Heart right ventricle (tissue), 16 donors: Measurements from ENCODE around the gene STARD4. TPM values are rescaled to one million over a fixed set of nuclear protein-coding genes. Genes with fewer than 3 reads are reported as not detected.

Source experiments
- ATAC-seq, 8 donors: fragments of 200-7000 bp; cut with Tn5 transposase; one replicate each; pipeline ENCODE4 v1.9.1; 2020; ENCODE audit warnings: mild to moderate bottlenecking in 8 of 8, moderate library complexity in 8 of 8, moderate number of reproducible peaks in 1 of 8
- DNase-seq, 2 donors: peaks; one replicate each; pipeline ENCODE4 v3.0.0-alpha.2; 2020
- H3K27ac ChIP-seq, 10 donors: fragments of 200-600 bp; sonication (generic) in 2 of 10; one replicate each; pipeline versions ENCODE4 v1.5.0 to v1.8.0; 2020 to 2022; ENCODE audit warnings: mild to moderate bottlenecking in 3 of 10
- H3K27me3 ChIP-seq, 7 donors: fragments of 200-600 bp; one replicate each; pipeline ENCODE4 v1.8.0; 2021 to 2022; ENCODE audit warnings: mild to moderate bottlenecking in 2 of 7
- H3K36me3 ChIP-seq, 9 donors: fragments of 200-600 bp; sonication (generic) in 1 of 9; one replicate each; pipeline versions ENCODE4 v1.5.0 to v1.8.0; 2020 to 2022; ENCODE audit warnings: mild to moderate bottlenecking in 2 of 9
- H3K4me1 ChIP-seq, 9 donors: fragments of 200-600 bp; sonication (generic) in 1 of 9; one replicate each; pipeline versions ENCODE4 v1.5.0 to v1.8.0; 2020 to 2022; ENCODE audit warnings: mild to moderate bottlenecking in 4 of 9
- H3K4me3 ChIP-seq, 10 donors: fragments of 200-600 bp; sonication (generic) in 2 of 10; one replicate each; pipeline versions ENCODE4 v1.5.0 to v1.8.0; 2020 to 2022; ENCODE audit warnings: mild to moderate bottlenecking in 7 of 10, moderate library complexity in 2 of 10
- H3K9me3 ChIP-seq, 11 donors: fragments of 200-600 bp in 10 of 11; sonication (generic) in 2 of 11; one replicate each; pipeline versions ENCODE4 v1.5.0 to v1.8.0; 2013 to 2022; ENCODE audit warnings: mild to moderate bottlenecking in 2 of 11, control low read depth in 1 of 11, moderate library complexity in 1 of 11
- WGBS, 2 donors: extraction: QIAGEN DNeasy Blood & Tissue Kit; methylation state at CpG; one replicate each; pipeline ENCODE4 v1.1.7; 2013; ENCODE audit warnings: inconsistent platforms in 1 of 2; 5-methylcytosine and 5-hydroxymethylcytosine counted together
- intact Hi-C, 10 donors: fragments of 100-400 bp; cut with DNase I; formaldehyde crosslinking; loops; one replicate each; pipeline versions ENCODE4 v1.11.1 to v1.14.2; 2022
- polyA plus RNA-seq, 2 donors: library from polyadenylated mRNA; stranded (reverse); fragments of 200-250 nt; gene quantifications; one replicate each; pipeline ENCODE4 v1.2.3, GENCODE V29; 2013
- total RNA-seq, 10 donors: library from RNA; stranded (reverse); fragmentation: NEBNext Ultra II Directional in 3 of 10; extraction: Animal tissue kit (Norgen Biotek cat#: 25700) in 3 of 10; gene quantifications; one replicate each; pipeline versions ENCODE4 v1.2.1 to v1.2.4, GENCODE V29; 2021 to 2023
- TF ChIP-seq, protein P1 (sequence below), 9 donors: fragments of 200-600 bp; sonication (generic) in 2 of 9; IDR thresholded peaks; one replicate each; pipeline versions ENCODE4 v1.5.0 to v1.8.0; 2021 to 2022; ENCODE audit warnings: antibody characterized with exemption in 9 of 9, mild to moderate bottlenecking in 5 of 9, moderate library complexity in 1 of 9
- donor health status: Arrhythmogenic right ventricular cardiomyopathy.
- donor health status: ischemic (EF 13 %, LVEDD 7.1; RV severe dilation, severe dysfunction).
- donor health status: healthy with polysubstance abuse.
- donor health status: DM: no; HTN: yes; CAD: no.
- donor health status: DM: no; HTN: no; CAD: no.
- donor health status: ischemic (EF 25% LVEDD 6.9; RV normal size, moderate dysfunction).
- donor health status: ischemic (EF 25% LVEDD 5.7; RV mildly dilated, moderate dysfunction).
- donor health status: healthy.
- donor health status: DM: yes; HTN: yes; CAD: no.
- donor health status: Ischemic cardiomyopathy.
- donor health status: ischemic (EF 35%, LVEDD 5.7; RV mildly dilated, moderate dysfunction).
- donor health status: nonischemic (EF 11% LVEDD 7.7; RV severe dilation, severe dysfunction).
- donor health status: DM: yes; HTN: yes; CAD: no.
- donor health status: PGD.
- donor health status: ischemic (EF 29% LVEDD 5.4; RV normal size, mild dysfunction).
- donor health status: nonischemic (EF 23%, LVEDD 6.1; RV moderate dilation, normal function).

STARD4 gene
- total and polyA plus RNA-seq, 12 donors: 2.9 to 14.0 (median 6.1) TPM

- Histone ChIP-seq H3K36me3 (no peaks in the 10 kb centered on the region), H3K27me3 (no peaks in the 10 kb centered on the region), H3K4me3 (no peak overlapping the region), H3K4me1 (peaks cover 0 to 6% (median 0%) of the 10 kb centered on the region in 9 donors), H3K9me3 (no peaks in the 10 kb centered on the region), H3K27ac (no peak overlapping the region)
- DNase-seq (no peak), ATAC-seq (no peak)
- intact Hi-C loops: no loop called here
- WGBS, 2 donors: 85% methylated on average over 3 of the region's 3 CpGs
- TF ChIP-seq, protein P1, sequence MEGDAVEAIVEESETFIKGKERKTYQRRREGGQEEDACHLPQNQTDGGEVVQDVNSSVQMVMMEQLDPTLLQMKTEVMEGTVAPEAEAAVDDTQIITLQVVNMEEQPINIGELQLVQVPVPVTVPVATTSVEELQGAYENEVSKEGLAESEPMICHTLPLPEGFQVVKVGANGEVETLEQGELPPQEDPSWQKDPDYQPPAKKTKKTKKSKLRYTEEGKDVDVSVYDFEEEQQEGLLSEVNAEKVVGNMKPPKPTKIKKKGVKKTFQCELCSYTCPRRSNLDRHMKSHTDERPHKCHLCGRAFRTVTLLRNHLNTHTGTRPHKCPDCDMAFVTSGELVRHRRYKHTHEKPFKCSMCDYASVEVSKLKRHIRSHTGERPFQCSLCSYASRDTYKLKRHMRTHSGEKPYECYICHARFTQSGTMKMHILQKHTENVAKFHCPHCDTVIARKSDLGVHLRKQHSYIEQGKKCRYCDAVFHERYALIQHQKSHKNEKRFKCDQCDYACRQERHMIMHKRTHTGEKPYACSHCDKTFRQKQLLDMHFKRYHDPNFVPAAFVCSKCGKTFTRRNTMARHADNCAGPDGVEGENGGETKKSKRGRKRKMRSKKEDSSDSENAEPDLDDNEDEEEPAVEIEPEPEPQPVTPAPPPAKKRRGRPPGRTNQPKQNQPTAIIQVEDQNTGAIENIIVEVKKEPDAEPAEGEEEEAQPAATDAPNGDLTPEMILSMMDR (IDR thresholded peaks at IDR 0.05): no peak
These were observed 8.6 kb upstream of the STARD4 start for GRCh38 chr5:111520908-111521307.

- no peak for ATAC-seq
- H3K4me3 ChIP-seq: no peak overlapping the region
- no peak for DNase-seq
- H3K9me3 ChIP-seq: no peaks in the 10 kb centered on the region
- H3K36me3 ChIP-seq: no peaks in the 10 kb centered on the region
- intact Hi-C loops: no loop called here
- H3K27ac ChIP-seq: no peak overlapping the region
- no peaks in the 10 kb centered on the region for H3K27me3 ChIP-seq
- peaks cover 0 to 12% (median under 1%) of the 10 kb centered on the region in 9 donors for H3K4me1 ChIP-seq
- TF ChIP-seq, protein P1 (IDR thresholded peaks at IDR 0.05): no peak
- WGBS, 2 donors: 30 to 39% methylated on average over 2 of the region's 2 CpGs
These were observed 6.4 kb upstream of the STARD4 start for GRCh38 chr5:111518777-111519176.

DNA sequence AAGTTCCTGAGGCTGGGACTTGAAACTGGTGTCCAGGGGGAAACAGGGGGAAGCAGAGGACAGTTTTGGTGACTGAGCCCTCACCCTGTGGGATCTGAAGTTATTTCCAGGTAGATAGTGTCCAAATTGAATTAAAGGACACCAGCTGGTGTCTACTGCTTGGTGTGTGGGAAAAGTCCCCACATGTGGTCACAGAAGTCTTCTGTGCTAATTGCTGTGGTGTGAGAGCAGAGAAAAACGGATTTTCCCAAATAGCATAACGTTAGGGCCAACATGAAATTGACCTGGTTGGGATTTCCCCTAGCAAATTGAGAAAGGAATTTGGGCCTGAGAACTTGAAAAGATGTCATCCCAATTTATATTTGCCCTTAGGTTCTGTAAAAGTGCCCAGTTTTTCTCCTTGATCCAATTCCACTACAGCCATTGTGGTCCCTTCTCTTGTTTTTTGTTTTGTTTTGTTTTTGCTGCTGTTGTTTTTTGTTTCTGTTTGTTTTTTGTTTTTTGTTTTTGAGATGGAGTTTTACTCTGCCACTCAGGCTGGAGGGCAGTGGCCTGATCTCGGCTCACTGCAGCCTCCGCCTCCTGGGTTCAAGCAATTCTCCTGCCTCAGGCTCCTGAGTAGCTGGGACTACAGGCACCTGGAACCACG, 5.6 kb upstream of the STARD4 start:
- intact Hi-C loops: no loop called here
- 97 to 98% methylated on average over 5 of the region's 5 CpGs for WGBS, 2 donors

DNA sequence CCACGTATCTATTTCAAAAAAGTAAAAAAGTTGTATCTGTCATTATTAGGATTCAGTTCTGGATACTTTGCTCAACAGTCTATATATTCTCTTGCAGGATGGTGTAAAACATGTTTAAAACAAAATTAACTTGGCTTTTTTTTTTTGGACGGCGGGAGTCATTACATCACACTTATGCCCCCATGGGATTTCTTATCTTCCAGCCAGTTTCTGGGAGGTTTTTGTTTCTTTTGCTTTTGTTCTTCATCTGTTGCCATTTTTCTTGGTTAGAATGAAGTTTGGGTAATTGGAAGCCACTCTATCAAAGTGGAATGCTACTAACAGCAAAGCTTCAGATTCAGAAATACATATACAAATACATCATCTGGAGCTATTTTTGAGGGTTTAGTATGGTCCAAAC, 1.8 kb upstream of the STARD4 start:
- intact Hi-C loops: no loop called here
- 72 to 81% methylated on average over 3 of the region's 3 CpGs for WGBS, 2 donors
- no peaks in the 10 kb centered on the region for H3K36me3 ChIP-seq
- TF ChIP-seq, protein P1 (IDR thresholded peaks at IDR 0.05): no peak
- H3K4me3 ChIP-seq: no peak overlapping the region
- H3K27ac ChIP-seq: no peak overlapping the region
- H3K9me3 ChIP-seq: no peaks in the 10 kb centered on the region
- peaks cover 0 to 37% (median 10%) of the 10 kb centered on the region in 9 donors for H3K4me1 ChIP-seq
- ATAC-seq (no peak), DNase-seq (no peak)
- H3K27me3 ChIP-seq: no peaks in the 10 kb centered on the region

More for the DNA sequence above, 5.6 kb upstream of the STARD4 start:
- ATAC-seq: no peak
- Histone ChIP-seq H3K4me1 (peaks cover 0 to 19% (median 9%) of the 10 kb centered on the region in 9 donors), H3K4me3 (no peak overlapping the region), H3K9me3 (no peaks in the 10 kb centered on the region), H3K27me3 (no peaks in the 10 kb centered on the region), H3K36me3 (no peaks in the 10 kb centered on the region), H3K27ac (no peak overlapping the region)
- DNase-seq: no peak
- TF ChIP-seq, protein P1 (IDR thresholded peaks at IDR 0.05): no peak
